HG02973 (cell line): Measurements from ENCODE around the gene DCLK1.

Source experiments
- ATAC-seq: cut with Tn5 transposase; IDR thresholded peaks from one replicate; pipeline ENCODE4 v1.9.1; 2021; ENCODE audit warnings: moderate library complexity; ENCODE audit not compliant: unreplicated experiment

Gene DCLK1

DNA sequence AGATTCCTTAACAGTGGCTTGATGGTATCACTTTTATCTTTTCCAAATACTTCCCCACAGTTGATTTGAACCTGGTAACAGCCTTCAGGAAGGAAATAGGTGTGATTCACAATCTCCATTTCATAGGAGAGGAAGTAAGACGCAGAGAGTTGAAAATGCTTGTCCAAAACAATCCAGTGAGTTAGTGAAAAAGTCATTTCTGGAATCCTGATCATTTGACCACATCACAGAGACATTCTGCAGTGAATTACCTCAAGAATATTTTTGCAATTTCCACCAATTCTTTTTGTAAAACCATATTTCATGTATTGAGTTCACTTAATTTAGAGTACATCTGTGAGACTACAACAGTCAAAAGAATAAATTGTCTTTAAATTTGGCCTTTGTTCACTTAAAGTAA, 292.8 kb downstream of the DCLK1 start:
- no peak for ATAC-seq

DNA sequence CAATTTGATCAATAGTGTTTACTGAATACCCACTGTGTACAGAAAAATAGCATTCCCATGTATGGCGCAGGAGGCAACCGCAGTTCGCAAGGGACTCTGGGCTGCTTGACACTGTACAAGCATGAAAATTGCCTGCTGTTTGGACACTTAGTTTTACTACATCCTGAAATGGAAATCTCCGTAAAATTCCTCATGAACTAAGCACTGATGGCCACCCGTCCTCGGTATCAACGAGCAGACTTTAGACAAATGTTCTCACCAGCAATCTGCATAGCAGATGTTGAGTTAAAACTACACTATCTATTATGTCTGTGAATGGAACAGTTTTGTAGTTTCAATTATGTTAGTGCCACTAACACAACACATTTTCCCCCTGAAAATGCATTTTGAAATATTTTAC, 294.7 kb downstream of the DCLK1 start:
- no peak for ATAC-seq

DNA sequence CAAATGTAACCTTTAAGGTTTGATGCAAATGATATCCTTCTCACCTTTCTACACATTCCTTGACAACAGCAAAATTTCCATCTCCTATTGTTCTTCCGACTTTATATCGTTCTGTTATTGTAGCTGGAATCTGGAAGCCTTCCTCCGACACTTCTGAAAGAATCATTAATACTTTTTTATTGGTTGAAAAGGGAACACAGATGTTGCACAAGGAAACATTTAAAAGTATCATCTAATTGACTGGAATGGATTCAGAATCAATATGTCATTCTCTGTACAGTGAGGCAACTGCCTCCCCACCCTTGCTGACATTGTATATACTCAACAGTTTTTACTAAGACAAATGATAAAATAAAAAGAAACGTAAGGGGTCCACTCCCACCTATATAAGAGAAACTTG, 295.2 kb downstream of the DCLK1 start:
- no peak for ATAC-seq

DNA sequence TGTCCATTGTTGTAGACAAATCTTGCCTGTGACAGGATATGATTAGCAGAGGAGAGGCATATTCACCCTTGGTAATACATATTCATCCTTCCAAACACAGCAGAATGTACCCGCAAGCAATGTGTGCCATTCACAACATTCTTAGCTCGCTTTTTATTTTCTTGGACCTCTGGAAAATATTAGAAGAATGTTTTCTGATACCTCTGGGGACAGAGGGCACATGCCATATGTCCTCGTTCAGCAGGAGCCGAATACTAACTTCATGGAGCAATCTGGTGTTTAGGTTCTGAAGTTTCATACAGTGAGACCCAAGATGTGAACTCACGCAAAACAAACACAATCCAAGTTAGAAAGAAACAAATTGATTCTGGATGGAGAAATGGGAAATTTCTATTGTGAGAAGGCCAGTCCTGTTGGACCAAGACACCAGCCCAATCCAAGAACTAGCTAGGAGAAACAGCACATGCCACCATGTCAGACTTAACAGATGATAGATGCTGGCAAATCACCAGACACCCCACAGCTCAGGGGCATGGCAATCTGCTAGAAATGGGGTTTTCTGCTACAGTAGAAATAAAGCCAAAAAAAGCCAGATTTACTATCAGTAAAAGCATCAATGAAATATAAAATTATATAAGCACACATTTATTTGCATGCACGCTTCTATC, 297.4 kb downstream of the DCLK1 start:
- ATAC-seq, result no peak

DNA sequence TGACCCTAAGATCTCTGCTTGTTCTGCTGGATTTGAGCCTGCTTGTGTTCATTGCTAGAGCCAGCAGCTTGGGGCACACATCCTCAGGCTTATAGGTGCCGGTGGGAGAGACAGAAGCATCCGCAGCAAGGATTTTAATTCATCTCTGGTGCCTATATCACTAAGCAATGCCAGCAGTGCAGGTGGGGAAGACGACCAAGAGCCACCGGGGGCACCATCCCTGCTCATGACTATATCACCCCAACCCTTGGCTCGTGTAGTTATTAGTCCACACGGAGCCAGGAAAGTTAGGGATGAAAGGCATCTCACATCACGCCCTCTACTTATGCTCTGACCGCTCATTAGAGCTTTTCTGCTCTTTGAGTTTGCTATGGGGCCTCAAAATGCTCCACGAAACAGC, 298.2 kb downstream of the DCLK1 start:
- no peak for ATAC-seq

DNA sequence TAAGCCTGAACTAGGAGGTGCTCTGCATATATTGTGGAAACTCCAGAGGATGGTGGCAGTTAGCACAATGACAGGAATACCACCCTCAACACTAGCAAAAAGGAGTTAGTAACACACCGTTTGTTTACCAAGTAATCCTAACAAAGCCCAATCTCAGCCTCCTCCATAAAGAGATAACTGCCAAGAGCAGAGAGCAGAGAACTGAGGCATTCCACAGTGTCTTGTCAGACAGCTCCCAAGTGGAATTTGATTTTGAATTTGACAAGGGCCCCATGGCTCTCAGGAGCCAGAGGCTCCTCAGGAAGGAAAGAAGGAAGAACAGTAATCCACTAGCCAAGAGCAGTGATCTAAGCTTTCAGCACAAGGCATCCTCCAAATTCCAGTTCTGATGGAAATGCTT, 298.6 kb downstream of the DCLK1 start:
- ATAC-seq, result no peak

DNA sequence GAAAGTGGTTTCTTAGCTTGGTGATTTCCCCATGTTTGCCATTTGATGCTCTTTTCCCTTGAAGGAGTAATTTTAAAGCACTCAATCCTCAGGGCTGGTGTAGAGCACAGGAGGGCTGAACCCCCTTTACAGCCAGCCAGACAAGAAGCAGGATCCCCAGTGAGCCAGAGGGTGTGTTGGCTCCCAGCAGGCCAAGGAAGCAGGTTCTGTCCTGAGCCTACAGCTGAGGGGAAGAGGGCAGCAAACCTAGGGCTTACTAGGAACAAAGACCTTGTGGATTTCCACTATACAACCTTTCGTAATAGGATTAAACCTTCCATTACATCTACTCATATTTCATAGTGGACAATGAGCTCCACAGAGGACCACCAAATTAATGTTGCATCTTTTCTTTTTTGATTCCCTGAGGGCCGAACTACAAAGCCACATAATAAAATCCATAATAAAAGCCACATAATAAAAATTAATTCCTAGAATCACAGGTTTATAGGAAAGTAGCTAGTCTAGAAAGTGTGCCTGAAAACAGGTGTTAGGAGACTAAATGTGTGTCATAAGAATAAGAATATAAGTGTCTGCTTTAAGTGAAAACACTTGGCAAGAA, 300.2 kb downstream of the DCLK1 start:
- no peak for ATAC-seq

DNA sequence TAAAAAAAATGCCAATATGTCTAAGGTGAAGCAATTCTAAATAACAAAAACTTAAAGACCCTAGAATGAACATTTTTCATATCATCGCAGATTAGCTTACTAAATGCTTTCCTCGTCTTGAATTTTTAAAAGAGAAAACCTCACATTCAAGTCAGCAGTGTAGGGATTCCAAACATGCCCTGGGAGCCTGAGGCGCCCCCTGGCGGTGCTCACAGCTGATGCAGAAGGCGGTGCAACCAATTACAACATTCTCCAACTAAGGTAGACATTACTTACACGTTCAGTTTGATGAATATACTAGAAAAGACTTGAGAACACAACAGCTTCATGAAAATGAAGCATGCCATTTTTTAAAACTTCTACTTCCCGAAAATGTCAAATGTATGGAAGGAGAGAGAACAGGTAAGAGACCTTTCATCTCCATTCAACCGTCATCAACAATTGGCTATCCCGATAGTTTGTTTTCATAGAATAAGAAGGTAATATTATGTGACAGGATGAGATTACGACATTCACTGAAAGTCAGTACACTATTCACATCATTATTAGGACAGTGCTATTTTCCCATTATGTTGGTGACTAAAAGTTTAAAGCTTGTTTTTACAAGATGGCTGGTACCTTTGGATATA, 304.4 kb downstream of the DCLK1 start:
- ATAC-seq, result no peak

DNA sequence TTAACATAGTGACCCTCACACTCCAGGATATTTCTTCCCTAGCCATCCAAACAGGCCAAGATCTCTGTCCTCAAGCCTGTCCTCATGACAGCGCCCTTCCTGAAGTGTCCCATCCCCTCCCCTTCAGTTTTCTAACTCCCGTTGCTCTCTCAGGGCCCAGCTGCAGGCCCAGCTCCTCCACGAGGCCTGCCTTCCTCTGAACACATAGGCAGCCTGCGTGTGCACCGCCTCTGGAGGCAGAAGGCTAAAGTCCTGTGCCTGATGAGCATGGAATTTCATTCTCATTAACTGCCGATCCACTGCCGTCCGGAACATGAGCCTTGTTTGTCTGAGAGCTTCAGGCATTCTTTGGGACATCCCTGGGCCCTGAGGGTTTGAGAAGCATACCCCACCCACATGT, 306.4 kb downstream of the DCLK1 start:
- ATAC-seq, result no peak

DNA sequence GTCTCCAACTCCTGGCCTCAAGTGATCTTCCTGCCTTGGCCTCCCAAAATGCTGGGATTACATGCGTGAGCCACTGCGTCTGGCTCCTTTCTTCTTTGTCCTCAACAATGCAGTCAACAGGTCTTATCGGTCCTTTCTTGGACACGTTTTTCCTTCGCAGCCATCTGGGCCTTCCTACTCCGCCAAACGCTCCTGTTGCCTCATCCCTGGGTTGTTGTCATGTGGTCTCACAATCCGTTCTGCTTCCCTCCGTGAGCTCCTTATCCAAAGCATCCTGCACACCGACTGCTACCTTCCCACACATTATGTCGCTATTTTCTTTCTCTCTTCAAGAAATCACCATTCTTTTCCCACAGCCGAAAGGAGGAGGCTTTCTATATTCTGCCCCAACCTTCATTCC, 306.8 kb downstream of the DCLK1 start:
- ATAC-seq, result no peak

DNA sequence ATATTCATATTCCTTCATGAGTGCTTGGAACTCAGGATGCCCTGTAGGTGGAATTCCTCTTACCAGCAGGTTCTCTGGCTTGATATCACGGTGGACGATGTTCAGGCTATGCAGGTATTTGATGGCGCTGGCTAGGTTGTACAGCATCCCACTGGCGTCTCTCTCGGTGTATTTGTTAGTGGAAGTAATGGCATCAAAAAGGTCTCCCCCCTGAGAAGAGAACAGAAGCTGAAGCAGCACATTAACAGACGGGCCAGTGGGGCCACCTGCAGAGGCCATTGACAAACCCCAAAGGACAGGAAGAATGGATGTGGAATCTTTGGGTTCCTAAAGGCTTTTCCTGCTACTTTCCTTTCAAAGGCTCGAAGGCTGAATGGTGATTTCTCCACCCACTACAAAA, 308.5 kb downstream of the DCLK1 start:
- ATAC-seq, result no peak

DNA sequence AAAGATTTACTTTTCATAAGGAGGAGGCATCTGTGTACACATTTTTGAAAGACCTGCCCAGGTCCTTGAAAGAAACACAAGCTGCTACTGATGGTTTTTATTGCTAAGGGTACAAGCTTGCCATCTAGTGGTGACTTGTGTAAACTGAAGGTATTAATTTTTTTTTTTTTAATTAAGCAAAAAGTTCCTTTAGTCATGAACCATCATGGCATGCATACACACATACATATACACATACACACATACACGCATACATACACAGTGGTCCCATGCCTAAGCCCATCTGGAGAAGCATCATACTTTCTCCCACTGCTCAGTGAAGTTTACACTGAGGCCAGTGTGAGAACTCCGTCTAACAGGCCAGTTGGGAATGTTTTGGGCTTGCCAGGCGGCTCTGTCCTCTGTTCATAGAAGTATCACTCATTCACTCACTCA, 312.5 kb downstream of the DCLK1 start:
- no peak for ATAC-seq

DNA sequence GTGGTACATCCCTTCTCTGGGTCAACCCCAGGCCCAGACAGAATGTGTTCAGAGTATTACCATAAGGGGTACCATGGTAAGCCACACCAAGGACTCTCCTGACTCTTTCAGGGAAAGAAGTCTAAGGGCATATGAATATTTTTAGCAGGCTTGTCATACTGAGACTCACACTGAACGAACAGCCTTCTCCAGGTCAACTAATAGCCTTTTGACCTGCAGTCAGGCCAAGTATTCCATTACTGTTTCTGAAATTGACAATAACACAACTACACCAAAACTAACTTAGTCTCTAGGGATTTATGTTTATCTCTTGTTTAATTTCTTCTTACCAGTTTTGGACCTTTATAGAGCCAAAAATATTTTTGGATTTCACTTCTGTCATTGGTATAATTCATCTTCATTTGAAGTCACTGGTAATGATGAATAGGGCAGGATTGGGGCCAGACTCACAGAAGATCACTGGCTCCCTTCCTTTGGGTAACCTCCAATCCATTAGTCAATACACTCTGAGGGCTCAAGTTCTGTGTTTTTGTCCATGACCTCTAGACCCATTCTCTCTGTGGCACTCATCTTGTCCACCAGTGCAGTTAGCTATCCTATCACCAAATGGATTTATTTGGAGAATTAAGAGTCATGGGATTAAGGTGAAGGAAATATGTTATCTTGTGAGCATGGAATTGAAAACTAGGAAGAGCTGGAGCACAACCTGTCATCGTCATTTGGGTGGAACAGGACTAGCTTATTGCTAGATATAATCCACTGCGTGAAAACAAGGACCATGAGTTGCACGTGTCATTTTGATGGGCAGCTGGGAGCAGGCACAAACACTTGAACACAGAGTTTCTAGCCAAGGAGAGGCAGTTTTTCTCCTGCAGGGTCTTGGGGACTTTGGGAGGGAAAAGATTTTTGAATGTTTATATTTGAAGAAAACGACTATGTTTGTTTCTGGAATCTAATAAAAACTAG, 313.3 kb downstream of the DCLK1 start:
- ATAC-seq, result no peak

DNA sequence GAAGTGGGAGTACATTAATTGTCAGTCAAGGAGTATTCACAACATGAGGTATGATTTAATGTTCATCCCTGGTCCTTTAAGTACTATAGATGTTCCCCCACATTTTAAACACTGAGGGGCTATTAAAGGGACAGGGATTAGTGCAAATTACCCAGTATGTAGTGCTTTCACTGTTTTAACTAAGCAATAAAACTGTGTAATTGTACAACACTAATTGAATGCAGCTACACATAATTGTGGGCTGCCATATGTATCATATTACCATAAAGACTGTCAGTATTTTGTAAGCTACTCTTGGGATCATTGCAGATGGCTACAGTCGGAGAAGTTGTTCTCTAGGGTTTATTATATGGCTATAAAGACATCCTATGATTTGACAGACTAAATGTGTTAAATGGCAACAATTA, 316.6 kb downstream of the DCLK1 start:
- ATAC-seq, result no peak

DNA sequence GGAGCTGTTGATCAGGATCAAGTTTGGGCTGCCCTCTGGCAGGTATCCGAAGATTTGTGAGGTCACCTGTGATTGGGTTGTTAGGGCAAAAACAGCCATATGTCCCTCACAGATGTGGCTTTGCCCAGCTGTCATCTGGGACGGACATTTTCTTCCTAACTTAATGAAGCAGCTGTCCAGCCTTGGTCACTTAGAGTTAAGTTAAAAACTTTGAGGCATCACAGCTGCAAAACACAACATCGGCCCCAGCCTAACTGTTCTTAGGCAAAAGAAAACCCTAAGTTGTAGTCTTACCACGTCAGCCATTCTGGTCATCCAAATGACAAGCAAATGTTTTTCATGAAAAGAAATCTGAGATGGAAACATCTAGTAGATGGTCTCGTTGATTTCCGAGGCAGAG, 318.4 kb downstream of the DCLK1 start:
- no peak for ATAC-seq

DNA sequence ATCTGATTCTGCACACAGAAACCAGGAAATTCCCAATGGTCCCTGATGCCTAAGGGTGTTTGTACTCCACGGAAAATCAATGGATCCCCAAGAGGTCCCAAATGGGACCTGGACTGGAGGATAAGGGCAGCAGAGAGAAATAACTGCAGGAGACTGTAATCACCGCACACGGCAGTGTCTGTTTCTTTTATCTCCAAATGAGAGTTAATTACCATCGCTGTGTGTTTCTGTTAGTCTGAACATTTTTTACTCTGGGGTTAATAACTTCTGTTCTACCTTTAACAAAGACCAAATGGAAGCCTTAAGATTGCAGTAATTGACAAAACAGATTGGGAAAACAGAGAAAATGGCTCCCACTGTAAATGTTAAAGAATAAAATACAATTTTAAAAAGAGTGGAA, 320.9 kb downstream of the DCLK1 start:
- ATAC-seq, result no peak

DNA sequence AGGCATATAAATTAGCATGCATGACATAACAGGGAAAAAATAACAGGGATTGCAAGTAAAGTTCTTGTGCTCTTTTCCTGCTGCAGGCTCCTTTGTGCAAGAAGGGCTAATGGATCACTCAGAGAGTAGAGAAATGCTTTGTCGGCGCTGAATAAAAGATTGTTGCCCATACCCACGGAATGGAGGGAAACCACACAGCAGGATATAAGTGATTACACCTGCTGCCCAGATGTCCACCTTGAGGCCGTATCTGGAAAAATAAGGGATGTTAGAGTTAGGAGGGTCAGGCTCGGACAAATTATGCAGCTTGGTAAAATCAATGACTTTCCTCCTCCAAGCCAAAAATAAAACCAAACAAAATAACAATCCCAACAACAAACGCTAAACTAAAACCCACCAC, 322.3 kb downstream of the DCLK1 start:
- no peak for ATAC-seq

DNA sequence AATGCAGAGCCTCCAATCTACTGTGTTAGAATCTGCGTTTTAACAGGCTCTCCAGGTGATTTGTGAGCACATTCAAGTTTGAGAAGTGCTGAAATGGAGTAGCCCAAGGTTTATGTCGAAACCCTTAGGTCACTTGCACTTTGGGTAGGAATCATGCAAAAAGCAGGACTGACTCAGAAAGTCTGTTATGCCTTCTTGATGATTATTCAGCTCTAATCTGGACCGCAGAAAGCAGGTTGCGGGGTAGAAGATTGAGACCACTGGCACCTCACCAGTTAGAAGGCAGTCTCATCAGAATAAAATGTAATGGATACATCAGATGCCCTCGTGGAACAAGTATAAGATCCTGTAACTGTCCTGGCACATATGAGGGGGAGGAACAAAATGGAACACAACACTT, 326.3 kb downstream of the DCLK1 start:
- no peak for ATAC-seq

DNA sequence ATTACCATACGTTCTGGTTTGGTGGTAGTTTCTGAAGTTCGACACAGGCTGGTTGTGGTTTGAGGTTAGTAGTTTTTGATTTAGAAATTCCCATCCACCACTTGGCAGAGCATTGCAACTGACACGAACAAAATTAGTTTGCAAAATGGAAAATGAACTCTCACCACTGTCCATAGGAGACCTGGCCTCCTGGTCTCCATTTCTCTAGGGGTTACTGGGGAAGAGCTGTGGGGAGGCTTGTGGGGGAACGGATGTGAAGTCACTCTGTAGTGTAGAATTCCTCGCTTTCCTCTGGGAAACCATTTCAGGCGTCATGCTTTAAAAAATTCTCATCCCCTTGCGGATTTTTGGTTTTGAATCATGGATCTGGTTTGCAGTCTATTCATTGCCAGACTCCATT, 333.2 kb downstream of the DCLK1 start:
- ATAC-seq, result no peak

DNA sequence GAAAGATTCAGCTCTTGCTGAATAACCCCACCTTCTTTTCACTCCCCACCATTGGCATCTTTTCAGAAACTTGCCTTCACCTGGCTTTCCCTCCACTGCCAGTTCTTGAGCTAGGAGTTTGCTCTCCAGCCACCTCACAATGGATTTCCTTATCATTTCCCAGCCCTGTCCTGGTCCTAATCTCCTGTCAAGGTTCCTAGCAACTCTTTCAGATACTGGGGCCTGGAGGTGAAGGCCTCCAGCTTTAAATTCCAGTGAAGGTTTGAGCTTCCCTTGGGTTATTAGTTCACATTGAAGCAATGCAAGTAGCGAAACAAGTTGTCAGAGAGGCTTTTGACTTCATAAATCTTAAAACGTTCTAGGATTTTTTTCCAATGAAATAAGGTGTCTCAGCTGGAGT, 333.9 kb downstream of the DCLK1 start:
- no peak for ATAC-seq

DNA sequence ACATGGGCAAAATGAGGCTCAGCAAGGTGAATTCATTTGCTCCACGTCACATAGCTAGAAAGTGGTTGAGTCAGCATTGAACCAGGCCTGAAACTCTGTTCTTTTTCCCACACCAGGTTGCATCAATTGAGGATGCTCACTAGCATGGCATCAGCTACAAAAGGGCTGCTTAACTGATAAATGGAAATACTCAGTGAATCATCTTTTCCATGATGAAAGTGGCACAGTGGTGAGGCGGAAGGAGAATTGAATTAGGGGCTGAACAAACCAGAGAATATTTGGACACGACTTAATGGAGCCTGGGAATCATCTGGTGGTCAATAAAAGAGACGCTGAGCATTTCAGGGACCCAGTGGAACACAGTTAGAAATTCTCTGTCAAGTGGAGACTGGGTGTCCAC, 334.6 kb downstream of the DCLK1 start:
- ATAC-seq, result no peak
